Retinal pigment epithelial cell (primary cell): Measurements from ENCODE around the gene VWC2.

ENCODE experiments used
- DNase-seq: peaks from one replicate; pipeline ENCODE4 v3.0.0-alpha.2; 2010; ENCODE audit warnings: low read depth
- H3K4me3 ChIP-seq: 2 replicates; pipeline ENCODE4 v1.5.1; 2011; ENCODE audit warnings: mild to moderate bottlenecking, low read length, control low read depth, moderate library complexity
- TF ChIP-seq, protein P1 (sequence below): conservative IDR thresholded peaks from 2 replicates; pipeline ENCODE4 v1.5.1; 2011; ENCODE audit warnings: low read depth, low read length, control low read depth, inconsistent platforms

Gene VWC2

GRCh38 chr7:49768254-49768653 lies 5.2 kb upstream of the VWC2 start:
- no peak overlapping the region for H3K4me3 ChIP-seq
- TF ChIP-seq, protein P1, sequence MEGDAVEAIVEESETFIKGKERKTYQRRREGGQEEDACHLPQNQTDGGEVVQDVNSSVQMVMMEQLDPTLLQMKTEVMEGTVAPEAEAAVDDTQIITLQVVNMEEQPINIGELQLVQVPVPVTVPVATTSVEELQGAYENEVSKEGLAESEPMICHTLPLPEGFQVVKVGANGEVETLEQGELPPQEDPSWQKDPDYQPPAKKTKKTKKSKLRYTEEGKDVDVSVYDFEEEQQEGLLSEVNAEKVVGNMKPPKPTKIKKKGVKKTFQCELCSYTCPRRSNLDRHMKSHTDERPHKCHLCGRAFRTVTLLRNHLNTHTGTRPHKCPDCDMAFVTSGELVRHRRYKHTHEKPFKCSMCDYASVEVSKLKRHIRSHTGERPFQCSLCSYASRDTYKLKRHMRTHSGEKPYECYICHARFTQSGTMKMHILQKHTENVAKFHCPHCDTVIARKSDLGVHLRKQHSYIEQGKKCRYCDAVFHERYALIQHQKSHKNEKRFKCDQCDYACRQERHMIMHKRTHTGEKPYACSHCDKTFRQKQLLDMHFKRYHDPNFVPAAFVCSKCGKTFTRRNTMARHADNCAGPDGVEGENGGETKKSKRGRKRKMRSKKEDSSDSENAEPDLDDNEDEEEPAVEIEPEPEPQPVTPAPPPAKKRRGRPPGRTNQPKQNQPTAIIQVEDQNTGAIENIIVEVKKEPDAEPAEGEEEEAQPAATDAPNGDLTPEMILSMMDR = no peak
- DNase-seq = no peak

- H3K4me3 ChIP-seq = no peak overlapping the region
- TF ChIP-seq, protein P1 = no peak
- DNase-seq = no peak
These were observed 4.6 kb upstream of the VWC2 start for GRCh38 chr7:49768835-49769234.

- TF ChIP-seq, protein P1 = no peak
- DNase-seq = no peak
These were observed 4.1 kb upstream of the VWC2 start for GRCh38 chr7:49769285-49769857.

GRCh38 chr7:49770838-49771237 lies 2.6 kb upstream of the VWC2 start:
- H3K4me3 ChIP-seq = no peak overlapping the region
- TF ChIP-seq, protein P1 = no peak
- no peak for DNase-seq

More at GRCh38 chr7:49769285-49769857, 4.1 kb upstream of the VWC2 start:
- no peak overlapping the region for H3K4me3 ChIP-seq

- no peak overlapping the region for H3K4me3 ChIP-seq
- TF ChIP-seq, protein P1 = no peak
- no peak for DNase-seq
These were observed 1.8 kb upstream of the VWC2 start for GRCh38 chr7:49771427-49772176.

GRCh38 chr7:49772916-49773217 lies 571 bp upstream of the VWC2 start:
- TF ChIP-seq, protein P1 = no peak
- no peak for DNase-seq
- H3K4me3 ChIP-seq = no peak overlapping the region

GRCh38 chr7:49773936-49774458 lies 559 bp downstream of the VWC2 start:
- TF ChIP-seq, protein P1 = no peak
- no peak overlapping the region for H3K4me3 ChIP-seq
- DNase-seq = no peak
